ENCODE data around the gene LRRC28. TPM values are rescaled to one million over a fixed set of nuclear protein-coding genes. Genes with fewer than 3 reads are reported as not detected.

LRRC28 gene
- total RNA-seq, 1 donor from 2014 or later = 20.3 TPM

- H3K27me3 ChIP-seq = no peaks in the 10 kb centered on the region
- H3K27ac ChIP-seq = no peak overlapping the region
- no peaks in the 10 kb centered on the region for H3K4me1 ChIP-seq
- no peak overlapping the region for H3K4me3 ChIP-seq
- DNase-seq (no peak), ATAC-seq (no peak)
- intact Hi-C loops (cut with DNase I) = no loop called here
- TF ChIP-seq CTCF (IDR thresholded peaks at IDR 0.05) = no peak
- H3K36me3 ChIP-seq = no peaks in the 10 kb centered on the region
- no peaks in the 10 kb centered on the region for H3K9me3 ChIP-seq
Observed at GRCh38 chr15:99371180-99372103, 120.2 kb downstream of the LRRC28 start.

- Histone ChIP-seq H3K27me3 (no peaks in the 10 kb centered on the region), H3K9me3 (no peaks in the 10 kb centered on the region), H3K27ac (no peak overlapping the region), H3K4me3 (no peak overlapping the region), H3K4me1 (peaks cover 13% of the 10 kb centered on the region), H3K36me3 (no peaks in the 10 kb centered on the region)
- no peak for ATAC-seq
- TF ChIP-seq CTCF (IDR thresholded peaks at IDR 0.05) = no peak
- DNase-seq = no peak
- intact Hi-C loops (cut with DNase I) = no loop called here
Observed at GRCh38 chr15:99385005-99385669, 133.9 kb downstream of the LRRC28 start.

GRCh38 chr15:99385865-99386264, 134.6 kb downstream of the LRRC28 start:
- Histone ChIP-seq H3K4me3 (no peak overlapping the region), H3K36me3 (no peaks in the 10 kb centered on the region), H3K4me1 (peaks cover 13% of the 10 kb centered on the region), H3K27ac (no peak overlapping the region), H3K9me3 (no peaks in the 10 kb centered on the region), H3K27me3 (no peaks in the 10 kb centered on the region)
- TF ChIP-seq CTCF (IDR thresholded peaks at IDR 0.05) = no peak
- no peak for DNase-seq
- ATAC-seq = peak; percentile 83
- intact Hi-C loops (cut with DNase I) = no loop called here

- H3K36me3 ChIP-seq = no peaks in the 10 kb centered on the region
- H3K27me3 ChIP-seq = no peaks in the 10 kb centered on the region
- no peak for ATAC-seq
- intact Hi-C loops (cut with DNase I) = no loop called here
- no peak for TF ChIP-seq CTCF (IDR thresholded peaks at IDR 0.05)
- H3K27ac ChIP-seq = no peak overlapping the region
- DNase-seq = no peak
- H3K4me1 ChIP-seq = peaks cover 13% of the 10 kb centered on the region
- H3K4me3 ChIP-seq = no peak overlapping the region
- no peaks in the 10 kb centered on the region for H3K9me3 ChIP-seq
Observed at GRCh38 chr15:99386391-99386790, 135.1 kb downstream of the LRRC28 start.

GRCh38 chr15:99387421-99388168, 136.3 kb downstream of the LRRC28 start:
- H3K27ac ChIP-seq = no peak overlapping the region
- no peak overlapping the region for H3K4me3 ChIP-seq
- no peaks in the 10 kb centered on the region for H3K36me3 ChIP-seq
- no peak for ATAC-seq
- TF ChIP-seq CTCF (IDR thresholded peaks at IDR 0.05) = no peak
- intact Hi-C loops (cut with DNase I) = no loop called here
- DNase-seq = no peak
- peaks cover 4% of the 10 kb centered on the region for H3K9me3 ChIP-seq
- H3K4me1 ChIP-seq = peaks cover 13% of the 10 kb centered on the region
- no peaks in the 10 kb centered on the region for H3K27me3 ChIP-seq
